Activated T-helper 17 cell treated with anti-CD3 and anti-CD28 coated beads, Interleukin-2, amount 50 U/mL, for 72 hours (primary cell): ENCODE data around the gene IL5. TPM values are rescaled to one million over a fixed set of nuclear protein-coding genes. Genes with fewer than 3 reads are reported as not detected.
A peak's percentile ranks its signal among the peaks of the same experiment; 100 is the strongest.

Experiments
- ATAC-seq: fragments of 150-1000 bp; cut with Tn5 transposase; replicated peaks from 2 replicates; pipeline ENCODE4 v1.10.0; 2021; ENCODE audit warnings: mild to moderate bottlenecking, moderate library complexity
- H3K27ac Mint-ChIP-seq: one replicate; pipeline ENCODE4 v1.8.0; 2022; ENCODE audit warnings: mixed read lengths
- H3K27me3 Mint-ChIP-seq: one replicate; pipeline ENCODE4 v1.8.0; 2022; ENCODE audit warnings: mixed read lengths
- H3K36me3 Mint-ChIP-seq: one replicate; pipeline ENCODE4 v1.8.0; 2022; ENCODE audit warnings: low read depth, mild to moderate bottlenecking, mixed read lengths
- H3K4me1 Mint-ChIP-seq: one replicate; pipeline ENCODE4 v1.8.0; 2022; ENCODE audit warnings: mixed read lengths
- H3K4me3 Mint-ChIP-seq: one replicate; pipeline ENCODE4 v1.8.0; 2022; ENCODE audit warnings: mild to moderate bottlenecking, mixed read lengths
- H3K9me3 Mint-ChIP-seq: one replicate; pipeline ENCODE4 v1.8.0; 2022; ENCODE audit warnings: mixed read lengths
- total RNA-seq, 2 donors: library from RNA; stranded (reverse); gene quantifications; one replicate each; pipeline ENCODE4 v1.2.3, GENCODE V29; 2022

Gene IL5
- total RNA-seq, 2 donors from 2014 or later, result not detected

DNA sequence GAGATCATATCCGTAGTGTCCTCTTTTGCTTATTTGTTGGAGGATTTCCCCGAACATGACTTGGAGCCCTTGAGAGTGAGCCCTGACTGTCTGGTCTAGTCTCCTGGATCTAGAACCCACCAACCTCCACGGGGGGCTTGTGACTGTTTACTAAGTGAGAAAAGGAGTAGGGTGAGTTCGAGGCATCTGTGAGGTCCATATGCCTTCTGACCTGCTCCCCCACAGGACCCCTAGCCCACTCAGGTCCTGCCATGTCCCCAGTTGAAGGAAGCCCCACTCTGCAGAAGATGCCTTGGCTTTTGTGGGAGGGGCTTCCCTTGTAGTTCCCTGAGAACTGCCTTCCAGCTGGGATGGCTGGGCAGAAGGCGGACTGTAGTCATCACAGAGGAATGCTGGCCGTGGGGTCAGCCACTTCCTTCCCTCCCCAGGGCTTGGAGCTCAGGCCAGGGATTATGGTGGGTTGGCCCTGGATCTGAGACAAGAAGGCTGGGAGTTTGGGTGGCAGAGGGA is 45.8 kb downstream of the IL5 start:
- Mint-ChIP-seq H3K36me3 (no peaks in the 10 kb centered on the region), H3K9me3 (no peaks in the 10 kb centered on the region), H3K27me3 (no peaks in the 10 kb centered on the region), H3K27ac (peak overlapping the region; percentile 83), H3K4me3 (peak overlapping the region; percentile 72), H3K4me1 (peaks cover 17% of the 10 kb centered on the region)
- no peak for ATAC-seq

GRCh38 chr5:132496631-132497487 is 46.5 kb downstream of the IL5 start:
- Mint-ChIP-seq H3K27me3 (no peaks in the 10 kb centered on the region), H3K9me3 (no peaks in the 10 kb centered on the region), H3K4me3 (peak overlapping the region; percentile 72), H3K27ac (peak overlapping the region; percentile 93), H3K36me3 (no peaks in the 10 kb centered on the region), H3K4me1 (peaks cover 23% of the 10 kb centered on the region)
- ATAC-seq, result peak; percentile 15

DNA sequence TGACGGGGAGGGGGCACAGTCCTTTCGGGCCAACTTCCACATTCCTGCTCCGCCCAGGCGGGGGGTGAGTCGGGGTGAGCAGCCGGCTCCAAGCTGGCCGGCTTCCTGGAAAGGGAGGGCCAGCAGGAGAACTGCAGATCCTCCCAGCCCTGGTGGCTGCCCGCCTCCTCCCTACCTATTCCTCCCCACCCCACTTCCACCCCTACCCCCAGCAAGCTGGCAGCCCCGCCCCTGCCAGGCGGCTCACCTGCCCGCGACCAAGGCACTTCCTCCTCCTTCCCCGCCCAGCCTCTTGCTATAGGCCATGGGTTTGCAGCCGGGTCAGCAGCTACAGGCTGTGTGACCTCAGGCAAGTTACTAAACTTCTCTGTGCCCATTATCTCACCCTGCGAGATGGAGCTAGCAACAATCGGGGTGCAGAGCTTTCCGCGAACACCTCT is 47.1 kb downstream of the IL5 start:
- ATAC-seq, result peak; percentile 70
- peaks cover 26% of the 10 kb centered on the region for H3K4me1 Mint-ChIP-seq
- H3K27me3 Mint-ChIP-seq, result no peaks in the 10 kb centered on the region
- peaks cover 2% of the 10 kb centered on the region for H3K36me3 Mint-ChIP-seq
- H3K9me3 Mint-ChIP-seq, result no peaks in the 10 kb centered on the region
- peak overlapping the region; percentile 93 for H3K27ac Mint-ChIP-seq
- H3K4me3 Mint-ChIP-seq, result peak overlapping the region; percentile 72

DNA sequence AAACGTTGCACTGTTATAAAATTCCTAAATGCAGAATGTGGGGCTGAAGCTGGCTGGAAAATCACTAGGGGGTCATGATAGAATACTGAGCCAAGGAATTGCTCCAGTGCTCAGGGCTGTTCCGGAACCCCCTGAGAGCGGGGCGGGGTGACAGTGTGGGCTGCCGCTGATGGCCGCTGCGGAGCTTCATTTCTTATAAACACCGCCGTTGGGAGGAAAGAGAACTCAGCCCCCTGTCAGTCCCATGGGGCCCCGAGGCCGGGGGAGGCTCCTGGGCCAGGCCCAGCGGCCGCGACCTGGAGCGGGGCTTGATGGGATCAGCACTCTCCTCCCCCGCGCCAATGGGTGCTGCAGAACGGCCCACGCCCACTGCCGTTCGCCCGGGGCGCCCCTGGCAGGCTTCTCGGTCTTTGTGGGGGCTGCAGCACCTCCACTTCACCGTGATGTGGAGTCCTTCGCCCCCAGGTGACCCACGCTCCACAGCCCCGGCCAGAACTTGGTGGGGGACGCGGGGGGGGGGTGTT is 47.6 kb downstream of the IL5 start:
- H3K4me1 Mint-ChIP-seq, result peaks cover 26% of the 10 kb centered on the region
- peaks cover 7% of the 10 kb centered on the region for H3K36me3 Mint-ChIP-seq
- peak overlapping the region; percentile 94 for H3K27ac Mint-ChIP-seq
- no peaks in the 10 kb centered on the region for H3K9me3 Mint-ChIP-seq
- ATAC-seq, result peak; percentile 45
- no peaks in the 10 kb centered on the region for H3K27me3 Mint-ChIP-seq
- peak overlapping the region; percentile 72 for H3K4me3 Mint-ChIP-seq

DNA sequence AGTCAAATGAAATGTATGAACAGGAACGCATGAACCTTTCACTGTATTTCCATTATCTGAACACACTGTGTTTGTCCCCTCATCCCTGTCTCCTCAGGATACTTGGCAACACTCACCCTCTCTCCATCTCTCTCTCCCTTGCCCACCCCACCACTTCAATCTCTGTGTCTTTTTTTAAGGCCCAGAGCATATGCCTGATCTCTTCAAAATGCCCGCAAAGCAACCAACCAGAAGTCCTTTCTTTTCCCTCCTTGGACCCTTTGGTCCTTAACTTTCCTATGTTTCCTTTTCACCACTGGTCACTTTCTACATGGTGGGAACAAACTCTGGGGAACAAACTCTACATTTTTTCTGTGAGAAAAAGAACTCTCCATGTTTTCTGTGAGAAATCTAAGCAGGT is 49.5 kb downstream of the IL5 start:
- Mint-ChIP-seq H3K27ac (peak overlapping the region; percentile 94), H3K27me3 (no peaks in the 10 kb centered on the region), H3K9me3 (no peaks in the 10 kb centered on the region), H3K36me3 (peaks cover 26% of the 10 kb centered on the region), H3K4me3 (peak overlapping the region; percentile 72), H3K4me1 (peaks cover 26% of the 10 kb centered on the region)
- ATAC-seq, result no peak

DNA sequence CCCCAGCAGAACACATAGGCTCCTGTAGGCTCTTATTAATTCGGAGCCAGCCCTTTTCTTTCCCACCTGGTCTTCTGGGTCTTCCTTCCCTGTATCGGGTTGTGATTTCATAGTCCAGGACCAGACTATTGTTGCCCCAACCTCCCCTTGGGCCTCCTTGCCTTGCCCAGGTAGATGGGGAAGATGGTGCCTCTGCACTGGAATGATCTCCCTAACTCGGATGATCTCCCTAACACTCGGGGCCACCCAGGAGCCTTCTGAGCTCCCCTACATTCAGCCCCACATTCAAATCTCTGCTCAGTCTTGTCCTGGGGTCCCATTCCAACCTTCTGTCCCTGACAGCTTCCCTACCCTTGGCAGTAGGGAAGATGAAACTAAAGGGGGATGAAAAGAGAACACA is 50.1 kb downstream of the IL5 start:
- no peaks in the 10 kb centered on the region for H3K9me3 Mint-ChIP-seq
- H3K4me1 Mint-ChIP-seq, result peaks cover 26% of the 10 kb centered on the region

GRCh38 chr5:132492386-132493125 is 50.8 kb downstream of the IL5 start:
- ATAC-seq, result no peak
- Mint-ChIP-seq H3K4me3 (peak overlapping the region; percentile 96), H3K4me1 (peaks cover 32% of the 10 kb centered on the region), H3K27me3 (no peaks in the 10 kb centered on the region), H3K36me3 (peaks cover 39% of the 10 kb centered on the region), H3K9me3 (no peaks in the 10 kb centered on the region), H3K27ac (peak overlapping the region; percentile 98)

More for the DNA sequence above, 50.1 kb downstream of the IL5 start:
- Mint-ChIP-seq H3K36me3 (peaks cover 32% of the 10 kb centered on the region), H3K4me3 (peak overlapping the region; percentile 72), H3K27ac (peak overlapping the region; percentile 94), H3K27me3 (no peaks in the 10 kb centered on the region)
- ATAC-seq, result no peak

Other genes starting within 250 kb of the IL5 start
- gene SLC22A4, start 249.1 kb downstream of the IL5 start, total RNA-seq, result under 1 TPM; 0.58 to 0.93 TPM
- 1 to 10 TPM; 3.2 to 3.5 TPM for gene SLC22A5, start 173.8 kb downstream of the IL5 start, total RNA-seq
- 100 to 1,000 TPM; 125 to 174 TPM for gene IRF1, start 52.7 kb downstream of the IL5 start, total RNA-seq
- gene RAD50, start 13.5 kb upstream of the IL5 start, total RNA-seq, result 10 to 100 TPM; 31.7 to 37.2 TPM
- 1 to 10 TPM; 2.4 to 4.3 TPM for gene IL13, start 114.7 kb upstream of the IL5 start, total RNA-seq
- gene IL4, start 130.5 kb upstream of the IL5 start, total RNA-seq, result not detected
- gene KIF3A, start 194.0 kb upstream of the IL5 start, total RNA-seq, result 10 to 100 TPM in 1 of 2 donors, 1 to 10 TPM in 1; 8.3 to 13.9 TPM
- gene CCNI2, start 203.9 kb upstream of the IL5 start, total RNA-seq, result 1 to 10 TPM; 1.2 to 3.3 TPM
- 10 to 100 TPM; 13.6 to 14.7 TPM for gene SEPTIN8, start 233.7 kb upstream of the IL5 start, total RNA-seq